Retinal pigment epithelial cell (primary cell): ENCODE data around the gene IRGQ.

ENCODE experiments used
- DNase-seq: peaks from one replicate; pipeline ENCODE4 v3.0.0-alpha.2; 2010; ENCODE audit warnings: low read depth
- H3K4me3 ChIP-seq: 2 replicates; pipeline ENCODE4 v1.5.1; 2011; ENCODE audit warnings: mild to moderate bottlenecking, low read length, control low read depth, moderate library complexity
- TF ChIP-seq, protein P1 (sequence below): conservative IDR thresholded peaks from 2 replicates; pipeline ENCODE4 v1.5.1; 2011; ENCODE audit warnings: low read depth, low read length, control low read depth, inconsistent platforms

The IRGQ gene

DNA sequence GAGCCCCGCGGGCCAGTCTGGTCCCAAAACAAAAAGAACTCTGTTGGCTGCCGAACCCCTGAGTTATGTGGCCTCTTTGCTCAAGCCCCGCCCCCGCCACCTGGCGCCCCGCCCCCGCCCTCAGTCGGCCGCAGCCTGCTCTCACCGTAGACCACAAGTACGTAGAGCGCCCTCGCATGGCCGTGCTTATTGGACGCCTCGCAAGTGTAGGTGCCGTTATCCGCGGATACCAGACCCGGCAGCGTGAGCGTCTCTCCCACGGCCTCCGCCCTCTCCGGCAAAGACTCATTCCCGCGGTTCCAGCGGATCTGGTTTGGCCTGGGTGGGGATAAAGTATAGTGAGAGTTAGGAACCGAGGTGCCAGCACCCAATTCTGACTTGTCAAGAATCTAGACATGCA is 29.0 kb upstream of the IRGQ start:
- no peak overlapping the region for H3K4me3 ChIP-seq
- TF ChIP-seq, protein P1, sequence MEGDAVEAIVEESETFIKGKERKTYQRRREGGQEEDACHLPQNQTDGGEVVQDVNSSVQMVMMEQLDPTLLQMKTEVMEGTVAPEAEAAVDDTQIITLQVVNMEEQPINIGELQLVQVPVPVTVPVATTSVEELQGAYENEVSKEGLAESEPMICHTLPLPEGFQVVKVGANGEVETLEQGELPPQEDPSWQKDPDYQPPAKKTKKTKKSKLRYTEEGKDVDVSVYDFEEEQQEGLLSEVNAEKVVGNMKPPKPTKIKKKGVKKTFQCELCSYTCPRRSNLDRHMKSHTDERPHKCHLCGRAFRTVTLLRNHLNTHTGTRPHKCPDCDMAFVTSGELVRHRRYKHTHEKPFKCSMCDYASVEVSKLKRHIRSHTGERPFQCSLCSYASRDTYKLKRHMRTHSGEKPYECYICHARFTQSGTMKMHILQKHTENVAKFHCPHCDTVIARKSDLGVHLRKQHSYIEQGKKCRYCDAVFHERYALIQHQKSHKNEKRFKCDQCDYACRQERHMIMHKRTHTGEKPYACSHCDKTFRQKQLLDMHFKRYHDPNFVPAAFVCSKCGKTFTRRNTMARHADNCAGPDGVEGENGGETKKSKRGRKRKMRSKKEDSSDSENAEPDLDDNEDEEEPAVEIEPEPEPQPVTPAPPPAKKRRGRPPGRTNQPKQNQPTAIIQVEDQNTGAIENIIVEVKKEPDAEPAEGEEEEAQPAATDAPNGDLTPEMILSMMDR: no peak
- DNase-seq: no peak

DNA sequence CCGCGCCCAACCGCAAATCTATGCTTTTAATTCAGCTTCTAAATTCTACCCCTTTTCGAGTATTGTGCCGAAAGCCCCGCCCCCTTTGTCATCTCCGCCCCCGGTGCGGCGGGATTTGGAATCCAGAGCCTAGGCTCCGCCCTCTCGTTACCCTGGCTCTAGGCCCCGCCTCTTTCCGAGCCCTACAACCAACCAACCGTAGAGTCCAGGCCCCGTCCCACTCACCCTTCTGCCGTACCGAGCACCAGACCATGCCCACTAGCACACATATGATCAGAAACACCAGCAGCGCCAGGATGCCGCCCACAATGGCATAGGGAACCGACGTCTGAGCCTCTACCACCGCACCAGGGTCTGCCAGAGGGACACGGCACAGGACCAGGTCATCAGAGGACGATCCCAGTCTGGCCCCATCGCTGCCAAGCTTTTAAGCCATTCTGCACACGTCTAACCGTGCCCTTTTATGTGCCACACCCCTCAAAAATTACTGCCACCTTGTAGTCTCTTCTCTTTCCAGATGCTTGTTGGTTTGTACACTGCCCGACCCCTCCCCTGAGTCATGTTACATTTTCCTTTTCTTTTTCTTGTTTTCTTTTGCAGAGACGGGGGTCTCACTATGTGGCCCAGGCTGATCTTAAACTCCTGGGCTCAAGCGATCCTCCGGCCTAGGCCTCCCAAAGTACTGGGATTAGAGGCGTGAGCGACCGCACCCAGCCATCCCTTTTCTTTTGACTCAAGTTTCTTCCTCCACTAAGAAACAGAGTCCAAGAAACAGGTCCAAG is 28.1 kb upstream of the IRGQ start:
- DNase-seq: no peak
- no peak overlapping the region for H3K4me3 ChIP-seq
- TF ChIP-seq, protein P1: no peak

DNA sequence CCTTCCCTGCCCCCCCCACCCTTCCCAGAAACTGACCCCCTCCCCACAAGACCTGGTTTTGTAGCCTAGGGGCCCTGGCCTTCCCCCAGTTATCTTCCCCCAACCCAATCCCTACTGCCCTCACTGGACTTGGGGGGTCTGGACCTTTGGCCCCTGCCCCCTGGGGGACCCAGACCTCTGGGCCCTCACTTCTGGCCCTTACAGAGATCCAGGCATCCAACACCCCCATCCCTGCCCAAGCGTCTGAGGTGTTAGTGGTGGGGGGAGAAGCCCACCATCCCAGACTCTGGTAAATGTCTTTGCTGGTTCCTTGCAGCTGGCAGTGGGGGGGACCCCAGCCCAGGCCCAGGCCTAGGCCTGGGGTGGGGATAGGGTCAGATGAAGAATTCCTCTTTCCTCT is 27.0 kb upstream of the IRGQ start:
- H3K4me3 ChIP-seq: no peak overlapping the region
- DNase-seq: no peak
- TF ChIP-seq, protein P1: no peak

DNA sequence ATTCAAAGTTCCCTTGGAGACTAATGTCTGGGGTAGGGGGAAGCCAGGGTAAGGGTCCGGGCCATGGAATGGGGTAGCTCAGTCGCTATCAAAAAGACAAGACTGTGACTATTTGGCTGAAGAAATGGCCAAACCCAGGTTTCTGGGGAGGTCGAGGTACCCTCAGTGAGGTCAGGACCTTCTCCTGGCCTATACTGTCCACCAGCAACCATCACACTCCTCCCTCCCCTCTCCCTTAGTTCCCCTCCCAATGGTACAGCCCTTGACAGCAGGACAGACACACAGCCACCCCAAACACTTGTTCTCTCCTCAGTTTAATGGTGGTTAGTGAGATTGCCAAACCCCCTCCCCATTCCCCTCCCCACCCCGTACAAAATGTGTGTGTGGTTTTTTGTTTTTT is 26.1 kb upstream of the IRGQ start:
- TF ChIP-seq, protein P1: no peak
- no peak overlapping the region for H3K4me3 ChIP-seq
- no peak for DNase-seq

DNA sequence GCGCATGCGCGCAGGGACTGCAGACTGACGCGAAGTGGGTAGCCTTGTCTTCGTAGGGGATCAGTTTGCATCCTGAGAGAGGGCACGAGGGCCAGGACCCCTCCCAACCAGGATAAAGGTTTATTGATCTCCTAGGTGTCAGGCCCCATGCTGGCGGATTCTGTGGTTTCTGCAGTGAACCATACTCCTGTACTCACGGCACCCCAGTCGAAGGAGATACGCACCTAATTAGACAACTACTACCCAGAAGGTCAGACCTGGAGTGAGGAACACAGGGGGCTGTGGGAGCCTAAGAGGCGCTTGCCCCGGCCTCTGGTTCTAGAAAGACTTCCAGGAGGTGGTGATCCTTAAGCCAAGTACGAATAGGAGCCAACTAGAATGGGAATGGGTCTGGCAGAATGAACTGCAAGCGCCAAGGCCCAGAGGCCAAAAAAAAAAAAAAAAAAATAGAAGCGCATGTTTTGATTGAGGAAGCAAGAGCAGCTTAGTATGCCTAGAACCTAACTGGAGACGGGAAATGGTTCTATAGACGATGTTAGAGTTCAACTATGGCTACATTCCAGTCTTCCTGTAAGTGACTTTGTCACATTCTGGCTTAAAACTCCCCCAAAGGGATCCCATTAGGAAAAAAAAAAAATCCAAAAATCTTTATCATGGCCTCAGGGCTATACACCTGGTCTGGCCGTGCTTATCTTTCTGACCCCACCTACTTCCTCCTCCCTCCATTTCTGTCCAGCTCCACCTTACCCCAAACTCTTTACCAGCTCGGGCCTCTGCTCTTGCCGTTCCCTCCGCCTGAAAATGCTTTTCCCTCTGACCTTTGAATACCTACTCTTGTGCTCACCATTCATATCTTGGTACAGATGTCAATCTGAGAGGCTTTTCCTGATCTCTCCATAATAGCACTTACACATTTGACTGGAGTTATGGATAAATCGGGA is 24.4 kb upstream of the IRGQ start:
- DNase-seq: no peak
- peak overlapping the region; percentile 72 for H3K4me3 ChIP-seq
- TF ChIP-seq, protein P1: no peak

DNA sequence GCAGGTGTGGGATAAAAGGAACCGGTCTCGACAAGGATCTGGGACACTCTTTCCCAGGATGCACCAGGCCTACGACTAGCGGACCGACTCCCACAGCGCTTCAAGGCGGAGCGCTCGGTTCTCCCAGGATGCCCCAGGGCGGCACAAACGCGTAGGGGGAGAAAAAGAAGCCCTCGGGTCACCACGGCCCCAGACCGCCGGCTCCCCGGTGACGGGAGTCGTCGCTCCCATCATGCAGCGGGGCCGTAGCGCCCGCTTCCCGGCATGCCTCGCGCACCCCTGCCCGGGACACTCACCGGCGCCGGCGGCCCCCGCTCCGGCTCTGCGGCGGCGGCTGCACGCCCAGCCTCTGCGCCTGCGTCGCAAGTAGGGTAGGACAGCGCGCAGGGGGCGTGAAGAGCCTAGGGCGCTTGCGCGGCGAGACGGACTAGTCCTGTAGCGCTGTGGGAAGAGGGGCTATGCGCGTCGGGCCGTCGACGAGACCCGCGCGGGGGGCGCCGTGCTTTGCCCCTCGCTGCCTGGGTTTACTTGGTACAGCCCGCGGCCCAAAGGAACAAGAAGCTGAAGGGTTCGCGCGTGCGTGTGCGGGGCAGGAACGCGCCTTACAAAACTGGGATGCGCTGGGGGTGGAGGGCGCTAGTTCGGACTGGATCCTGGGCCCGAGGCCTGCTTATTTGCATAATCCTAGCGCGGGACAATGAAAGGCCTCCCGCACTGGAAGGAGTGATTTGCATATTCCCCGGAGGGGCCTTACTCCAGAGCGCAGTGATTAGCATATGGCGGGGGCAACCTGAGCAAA is 23.5 kb upstream of the IRGQ start, which contains the start of gene ZNF428:
Gene ZNF428 (minus strand): TSS at position 368 of the 799 bp plus-strand sequence. CDS start 5,325 bp downstream, outside the sequence.
- TF ChIP-seq, protein P1: no peak
- peak; percentile 83 for DNase-seq
- H3K4me3 ChIP-seq: peak within 1 kb of the TSS; percentile 72
